ENCODE results near the gene NAPA. TPM values are rescaled to one million over a fixed set of nuclear protein-coding genes. Genes with fewer than 3 reads are reported as not detected.

NAPA gene
- total RNA-seq, 1 donor from 2014 or later, result 63.0 TPM

- peaks cover 4% of the 10 kb centered on the region for H3K4me1 Mint-ChIP-seq (ENCODE audit: unreplicated experiment)
- no peaks in the 10 kb centered on the region for H3K9me3 Mint-ChIP-seq
- TF ChIP-seq CTCF (conservative IDR thresholded peaks at IDR 0.05), result no peak
- no peak for DNase-seq (ENCODE audit: extremely low spot score, unreplicated experiment)
- no peaks in the 10 kb centered on the region for H3K36me3 Mint-ChIP-seq
- H3K27me3 Mint-ChIP-seq, result peaks cover 59% of the 10 kb centered on the region
- no peak overlapping the region for H3K27ac Mint-ChIP-seq
- peak overlapping the region; percentile 74 for H3K4me3 Mint-ChIP-seq
Observed at GRCh38 chr19:47470447-47471195, 44.2 kb downstream of the NAPA start.

- Mint-ChIP-seq H3K27ac (no peak overlapping the region), H3K36me3 (no peaks in the 10 kb centered on the region), H3K4me1 (ENCODE audit: unreplicated experiment) (peaks cover 4% of the 10 kb centered on the region), H3K27me3 (peaks cover 66% of the 10 kb centered on the region), H3K4me3 (no peak overlapping the region), H3K9me3 (no peaks in the 10 kb centered on the region)
- TF ChIP-seq CTCF (conservative IDR thresholded peaks at IDR 0.05), result no peak
- no peak for DNase-seq (ENCODE audit: extremely low spot score, unreplicated experiment)
Observed at GRCh38 chr19:47469719-47470118, 45.1 kb downstream of the NAPA start.

DNA sequence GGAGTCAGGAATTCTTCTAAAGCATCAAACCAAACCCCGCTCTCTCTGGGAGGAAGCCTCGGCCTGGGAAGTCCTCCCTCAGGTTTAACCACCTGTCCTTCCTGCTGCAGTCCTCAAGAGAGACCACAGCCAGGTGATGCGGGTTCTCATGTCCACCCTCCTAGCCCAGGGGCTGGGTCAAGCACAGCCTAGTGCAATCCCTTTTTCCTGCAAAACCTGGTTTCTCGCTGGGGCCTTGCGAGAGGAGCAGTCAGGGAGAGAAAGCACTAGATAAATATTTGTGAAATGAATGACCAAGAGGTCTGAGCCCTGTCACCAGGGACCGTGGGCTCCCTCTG, 45.5 kb downstream of the NAPA start:
- Mint-ChIP-seq H3K9me3 (no peaks in the 10 kb centered on the region), H3K27me3 (peaks cover 70% of the 10 kb centered on the region), H3K27ac (no peak overlapping the region), H3K4me3 (no peak overlapping the region), H3K36me3 (no peaks in the 10 kb centered on the region), H3K4me1 (ENCODE audit: unreplicated experiment) (peaks cover 4% of the 10 kb centered on the region)
- TF ChIP-seq CTCF (conservative IDR thresholded peaks at IDR 0.05), result no peak
- DNase-seq (ENCODE audit: extremely low spot score, unreplicated experiment), result no peak

- no peaks in the 10 kb centered on the region for H3K9me3 Mint-ChIP-seq
- H3K4me3 Mint-ChIP-seq, result no peak overlapping the region
- H3K27ac Mint-ChIP-seq, result no peak overlapping the region
- H3K4me1 Mint-ChIP-seq (ENCODE audit: unreplicated experiment), result peaks cover 4% of the 10 kb centered on the region
- peaks cover 71% of the 10 kb centered on the region for H3K27me3 Mint-ChIP-seq
- no peaks in the 10 kb centered on the region for H3K36me3 Mint-ChIP-seq
- no peak for DNase-seq (ENCODE audit: extremely low spot score, unreplicated experiment)
- TF ChIP-seq CTCF (conservative IDR thresholded peaks at IDR 0.05), result no peak
Observed at GRCh38 chr19:47467914-47468313, 46.9 kb downstream of the NAPA start.

- H3K36me3 Mint-ChIP-seq, result no peaks in the 10 kb centered on the region
- DNase-seq (ENCODE audit: extremely low spot score, unreplicated experiment), result no peak
- H3K27ac Mint-ChIP-seq, result no peak overlapping the region
- no peaks in the 10 kb centered on the region for H3K4me1 Mint-ChIP-seq (ENCODE audit: unreplicated experiment)
- H3K27me3 Mint-ChIP-seq, result peaks cover 72% of the 10 kb centered on the region
- no peaks in the 10 kb centered on the region for H3K9me3 Mint-ChIP-seq
- H3K4me3 Mint-ChIP-seq, result no peak overlapping the region
- TF ChIP-seq CTCF (conservative IDR thresholded peaks at IDR 0.05), result no peak
Observed at GRCh38 chr19:47465957-47466356, 48.9 kb downstream of the NAPA start.
